Astrocyte of the cerebellum (primary cell): ENCODE measurements around the gene ECSIT.

Source experiments
- DNase-seq: peaks from one replicate; pipeline ENCODE4 v3.0.0-alpha.2; 2011; ENCODE audit warnings: low read depth
- H3K4me3 ChIP-seq: 2 replicates; pipeline ENCODE4 v1.5.1; 2011; ENCODE audit warnings: mild to moderate bottlenecking, low read depth, low read length, moderate library complexity
- in situ Hi-C: cut with HindIII; loops from 2 replicates; pipeline ENCODE4 v1.10.0; 2017; ENCODE audit warnings: low sequenced_read_pairs
- TF ChIP-seq, protein P1 (sequence below): IDR thresholded peaks from 2 replicates; pipeline ENCODE4 v1.5.1; 2012; ENCODE audit warnings: low read length, low read depth, moderate library complexity, mild to moderate bottlenecking; ENCODE audit errors: missing control alignments

The ECSIT gene

DNA sequence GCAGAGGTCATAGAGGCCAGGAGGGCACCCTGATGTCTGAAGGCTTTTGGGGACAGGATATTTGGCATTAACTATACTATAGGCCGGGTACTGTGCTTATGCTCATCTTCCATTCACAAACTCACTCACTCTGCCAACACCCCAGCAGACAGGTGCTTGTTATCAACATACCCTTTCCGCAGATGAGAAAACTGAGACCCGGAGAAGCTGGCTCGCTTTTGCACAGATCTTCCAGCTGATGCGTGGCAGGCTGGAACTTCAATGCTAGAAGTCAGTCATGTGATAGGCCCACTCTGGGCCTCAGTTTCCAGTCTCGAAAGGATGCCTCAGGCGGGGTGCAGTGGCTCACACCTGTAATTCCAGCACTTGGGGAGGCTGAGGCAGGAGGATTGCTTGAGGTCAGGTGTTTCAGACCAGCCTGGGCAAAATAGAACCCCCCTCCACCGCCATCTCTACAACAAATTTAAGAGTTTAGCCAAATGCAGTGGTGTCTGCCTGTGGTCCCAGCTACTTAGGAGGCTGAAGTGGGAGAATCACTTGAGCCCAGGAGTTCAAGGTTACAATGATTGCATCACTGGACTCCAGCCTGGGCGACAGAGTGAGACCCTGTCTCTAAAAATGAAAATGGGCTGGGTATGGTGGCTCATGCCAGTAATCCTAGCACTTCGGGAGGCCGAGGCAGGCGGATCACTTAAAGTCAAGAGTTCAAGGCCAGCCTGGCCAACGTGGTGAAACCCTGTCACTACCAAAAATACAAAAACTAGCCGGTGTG is 19.2 kb upstream of the ECSIT start:
- TF ChIP-seq, protein P1, sequence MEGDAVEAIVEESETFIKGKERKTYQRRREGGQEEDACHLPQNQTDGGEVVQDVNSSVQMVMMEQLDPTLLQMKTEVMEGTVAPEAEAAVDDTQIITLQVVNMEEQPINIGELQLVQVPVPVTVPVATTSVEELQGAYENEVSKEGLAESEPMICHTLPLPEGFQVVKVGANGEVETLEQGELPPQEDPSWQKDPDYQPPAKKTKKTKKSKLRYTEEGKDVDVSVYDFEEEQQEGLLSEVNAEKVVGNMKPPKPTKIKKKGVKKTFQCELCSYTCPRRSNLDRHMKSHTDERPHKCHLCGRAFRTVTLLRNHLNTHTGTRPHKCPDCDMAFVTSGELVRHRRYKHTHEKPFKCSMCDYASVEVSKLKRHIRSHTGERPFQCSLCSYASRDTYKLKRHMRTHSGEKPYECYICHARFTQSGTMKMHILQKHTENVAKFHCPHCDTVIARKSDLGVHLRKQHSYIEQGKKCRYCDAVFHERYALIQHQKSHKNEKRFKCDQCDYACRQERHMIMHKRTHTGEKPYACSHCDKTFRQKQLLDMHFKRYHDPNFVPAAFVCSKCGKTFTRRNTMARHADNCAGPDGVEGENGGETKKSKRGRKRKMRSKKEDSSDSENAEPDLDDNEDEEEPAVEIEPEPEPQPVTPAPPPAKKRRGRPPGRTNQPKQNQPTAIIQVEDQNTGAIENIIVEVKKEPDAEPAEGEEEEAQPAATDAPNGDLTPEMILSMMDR, result no peak
- no peak for DNase-seq
- no peak overlapping the region for H3K4me3 ChIP-seq
- in situ Hi-C loops, result no loop called here

DNA sequence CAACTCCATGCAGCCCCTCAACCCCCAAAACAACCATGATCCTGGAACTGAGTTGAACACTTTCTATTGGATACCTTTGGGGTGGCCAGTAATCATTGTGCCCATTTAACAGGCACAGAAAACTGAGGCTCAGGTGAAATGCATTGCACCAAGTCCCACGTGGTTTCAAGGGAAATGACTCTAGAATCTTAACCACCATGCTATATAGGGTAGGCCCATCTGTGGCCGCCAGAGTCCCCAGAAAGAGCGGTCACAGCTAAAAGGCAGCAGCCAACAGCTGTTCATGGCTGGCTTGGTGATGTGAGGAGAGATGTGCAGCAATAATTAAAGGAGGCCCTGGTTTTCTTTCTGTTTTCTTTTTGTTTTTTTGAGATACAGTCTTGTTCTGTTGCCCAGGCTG is 12.3 kb upstream of the ECSIT start:
- in situ Hi-C loops, result no loop called here
- TF ChIP-seq, protein P1, result no peak
- no peak for DNase-seq
- no peak overlapping the region for H3K4me3 ChIP-seq

DNA sequence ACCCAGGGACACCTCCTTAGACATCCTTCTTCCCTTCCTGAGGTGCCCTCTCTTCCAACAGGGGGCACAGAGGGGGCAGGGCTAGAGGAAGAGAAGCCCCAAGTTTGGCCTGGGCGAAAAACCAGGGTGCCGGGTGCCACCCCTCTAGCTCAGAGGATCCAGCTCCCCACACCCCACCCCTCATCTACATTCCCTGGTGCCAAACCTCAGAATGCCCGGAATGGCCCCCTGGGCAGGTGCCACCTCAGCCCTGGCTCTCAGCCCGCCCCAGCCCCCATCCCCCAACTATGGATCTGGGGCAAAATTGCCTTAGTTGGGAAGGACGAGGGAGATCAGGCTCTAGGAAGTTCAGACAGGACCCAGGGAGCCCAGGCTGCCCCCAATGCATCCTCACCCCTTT is 11.7 kb upstream of the ECSIT start:
- H3K4me3 ChIP-seq, result no peak overlapping the region
- no peak for DNase-seq
- TF ChIP-seq, protein P1, result no peak
- in situ Hi-C loops, result no loop called here

DNA sequence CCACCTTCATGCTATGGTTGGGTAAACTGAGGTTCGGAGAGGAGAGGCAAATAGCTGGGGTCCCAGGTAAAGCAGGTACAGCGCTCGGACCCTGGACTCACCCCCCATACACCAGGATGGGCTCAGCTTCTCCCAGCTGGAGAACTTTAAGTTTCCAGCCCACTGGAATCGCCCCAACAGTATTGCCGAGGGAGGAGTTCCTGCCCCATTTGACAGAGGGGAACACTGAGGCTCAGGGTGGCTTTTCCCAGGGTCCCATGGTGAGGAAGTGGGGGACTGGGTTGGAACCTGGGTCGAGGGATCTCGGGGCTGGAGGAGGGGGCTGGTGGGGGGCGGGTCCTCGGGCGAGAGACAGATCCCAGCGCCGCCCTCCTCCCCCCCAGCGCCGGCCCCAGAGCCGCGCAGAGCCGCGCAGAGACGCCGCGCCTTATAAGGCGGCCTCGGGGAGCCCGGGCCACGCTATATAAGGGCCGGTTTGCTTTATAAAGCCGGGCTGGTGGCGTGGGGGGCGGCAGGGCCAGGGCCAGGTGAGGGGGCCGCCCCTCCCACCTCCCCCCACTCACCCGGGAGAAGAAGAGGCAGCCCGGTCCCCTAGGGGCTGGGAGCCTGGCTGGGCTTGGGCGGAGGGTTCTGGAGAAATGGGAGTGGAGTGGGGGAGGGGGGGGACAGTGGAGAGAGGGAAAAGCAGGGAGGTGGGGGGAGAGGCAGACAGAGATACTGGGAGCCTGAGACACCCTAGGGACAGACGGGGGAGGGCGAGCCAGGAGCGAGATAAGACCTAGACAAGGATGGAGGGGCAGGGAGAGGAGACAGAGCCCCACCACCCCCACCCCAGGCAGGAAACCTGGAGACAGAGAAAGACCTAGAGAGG is 10.8 kb upstream of the ECSIT start:
- TF ChIP-seq, protein P1, result no peak
- H3K4me3 ChIP-seq, result peak overlapping the region; percentile 21
- in situ Hi-C loops, result no loop called here
- DNase-seq, result no peak

DNA sequence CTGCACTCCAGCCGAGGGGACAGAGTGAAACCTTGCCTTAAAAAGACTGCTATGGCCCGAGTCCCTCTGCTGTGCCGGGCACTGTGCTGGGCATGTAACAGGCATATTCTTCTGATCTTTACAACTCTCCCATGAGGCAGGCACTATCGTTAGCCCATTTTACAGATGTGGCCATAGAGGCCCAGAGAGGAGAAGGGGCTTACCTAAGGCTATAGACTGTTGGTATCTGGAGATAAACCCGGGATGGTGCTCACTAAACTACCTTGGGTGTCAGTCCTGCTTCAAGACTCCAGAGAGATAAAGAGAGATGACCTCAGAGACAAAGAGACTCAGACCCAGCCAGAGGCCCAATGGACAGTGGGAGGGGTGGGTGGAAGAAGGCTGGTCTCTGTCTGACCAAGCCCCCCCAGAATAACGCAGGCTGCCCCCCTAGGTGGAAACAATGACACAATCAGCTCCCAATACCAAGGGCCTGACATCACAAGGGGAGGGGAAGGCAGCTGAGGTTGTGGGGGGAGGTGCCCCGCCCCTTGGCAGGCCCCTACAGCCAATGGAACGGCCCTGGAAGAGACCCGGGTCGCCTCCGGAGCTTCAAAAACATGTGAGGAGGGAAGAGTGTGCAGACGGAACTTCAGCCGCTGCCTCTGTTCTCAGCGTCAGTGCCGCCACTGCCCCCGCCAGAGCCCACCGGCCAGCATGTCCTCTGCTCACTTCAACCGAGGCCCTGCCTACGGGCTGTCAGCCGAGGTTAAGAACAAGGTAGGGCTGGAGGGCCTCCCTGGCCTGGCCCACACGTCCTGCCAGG is 9.5 kb upstream of the ECSIT start, which contains the start of gene CNN1:
TSS of gene CNN1 (plus strand) at position 620 of the 805 bp plus-strand sequence. CDS start at position 697, 77 bp downstream.
- peak within 1 kb of the TSS; percentile 21 for H3K4me3 ChIP-seq
- in situ Hi-C loops, result no loop called here
- TF ChIP-seq, protein P1, result no peak
- peak; percentile 15 for DNase-seq
